DMS 273 (cell line): ENCODE data around the gene FAM110C.
"Not testable (repeated sequence)": the region's sequence is repeated elsewhere in the genome, so short reads cannot be mapped to it uniquely, and the experiment has no call there.

Source experiments
- DNase-seq: peaks from one replicate; lab custom pipeline; 2025; ENCODE audit not compliant: unreplicated experiment; lab: John Stamatoyannopoulos, UW

The FAM110C gene, protein sequence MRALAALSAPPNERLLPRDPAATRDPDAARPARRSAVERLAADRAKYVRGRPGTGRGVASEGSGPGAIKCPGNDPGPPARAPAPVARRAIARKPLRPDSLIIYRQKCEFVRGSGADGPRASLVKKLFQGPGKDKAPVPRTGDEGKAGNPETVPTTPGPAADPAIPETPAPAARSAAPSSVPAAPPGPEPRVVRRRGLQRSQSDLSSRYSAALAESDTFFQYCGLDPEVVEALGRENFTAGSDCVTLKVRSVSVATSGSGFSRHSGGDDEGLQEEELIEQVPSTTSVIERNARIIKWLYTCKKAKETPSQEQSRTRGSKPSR

DNA sequence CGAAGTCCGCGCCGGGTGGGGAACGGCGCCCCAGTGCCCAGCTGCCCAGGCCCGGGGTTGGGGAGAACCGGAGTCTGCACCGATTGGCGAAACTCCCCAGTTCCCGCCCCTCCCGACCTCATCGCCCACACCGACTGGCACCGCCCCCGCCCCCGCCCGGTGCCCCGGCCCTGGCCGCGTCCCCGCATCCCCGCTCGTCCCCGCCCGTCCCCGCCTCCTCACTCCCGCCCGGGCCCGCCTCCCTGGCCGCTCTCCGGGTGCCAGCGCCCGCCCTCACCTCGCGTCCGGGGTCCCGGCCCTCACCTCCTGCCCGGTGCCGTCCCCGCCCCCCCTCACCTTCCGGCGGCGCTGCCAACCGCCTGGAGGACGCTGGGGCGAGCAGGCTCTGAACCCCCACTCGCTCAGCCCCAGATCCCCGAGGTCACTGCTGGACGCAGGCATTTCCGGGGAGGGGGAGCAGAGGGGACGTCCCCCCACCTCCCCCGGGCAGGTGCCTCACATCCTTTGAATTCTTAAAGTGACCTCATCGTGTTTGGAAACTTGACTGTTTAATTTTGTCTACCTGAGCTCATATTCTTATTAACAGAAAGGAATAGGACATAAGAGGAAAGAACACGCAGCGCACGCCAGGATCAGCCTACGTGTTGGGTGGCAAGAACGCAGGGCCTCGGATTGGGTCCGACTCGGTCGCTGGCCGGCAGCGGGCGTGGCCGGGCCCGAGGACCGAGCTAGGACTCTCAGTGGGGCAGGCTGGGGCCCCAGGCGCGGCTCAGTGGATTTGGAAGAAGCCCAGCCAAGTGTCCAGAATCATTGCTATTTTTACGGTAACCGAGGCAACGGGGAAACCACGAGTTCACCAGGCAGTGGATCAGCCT lies at the start of gene FAM110C:
FAM110C (minus strand) TSS at position 35 of the 875 bp plus-strand sequence. CDS start 120 bp downstream, outside the sequence.
- DNase-seq, result peak; percentile 31

DNA sequence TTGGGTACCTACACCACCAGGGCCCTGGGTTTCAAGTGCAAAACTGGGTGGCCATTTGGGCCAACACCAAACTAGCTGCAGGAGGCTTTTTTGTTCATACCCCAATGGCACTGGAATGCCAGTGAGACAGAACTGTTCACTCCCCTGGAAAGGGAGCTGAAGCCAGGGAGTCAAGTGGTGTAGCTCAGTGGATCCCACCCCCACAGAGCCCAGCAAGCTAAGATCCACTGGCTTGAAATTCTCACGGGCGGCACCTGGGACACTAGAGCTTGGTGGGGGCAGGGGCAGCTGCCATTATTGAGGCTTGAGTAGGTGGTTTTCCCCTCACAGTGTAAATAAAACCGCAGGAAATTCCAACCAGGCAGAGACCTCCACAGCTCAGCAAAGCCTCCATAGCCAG lies 46.0 kb upstream of the FAM110C start:
- DNase-seq, result no peak

DNA sequence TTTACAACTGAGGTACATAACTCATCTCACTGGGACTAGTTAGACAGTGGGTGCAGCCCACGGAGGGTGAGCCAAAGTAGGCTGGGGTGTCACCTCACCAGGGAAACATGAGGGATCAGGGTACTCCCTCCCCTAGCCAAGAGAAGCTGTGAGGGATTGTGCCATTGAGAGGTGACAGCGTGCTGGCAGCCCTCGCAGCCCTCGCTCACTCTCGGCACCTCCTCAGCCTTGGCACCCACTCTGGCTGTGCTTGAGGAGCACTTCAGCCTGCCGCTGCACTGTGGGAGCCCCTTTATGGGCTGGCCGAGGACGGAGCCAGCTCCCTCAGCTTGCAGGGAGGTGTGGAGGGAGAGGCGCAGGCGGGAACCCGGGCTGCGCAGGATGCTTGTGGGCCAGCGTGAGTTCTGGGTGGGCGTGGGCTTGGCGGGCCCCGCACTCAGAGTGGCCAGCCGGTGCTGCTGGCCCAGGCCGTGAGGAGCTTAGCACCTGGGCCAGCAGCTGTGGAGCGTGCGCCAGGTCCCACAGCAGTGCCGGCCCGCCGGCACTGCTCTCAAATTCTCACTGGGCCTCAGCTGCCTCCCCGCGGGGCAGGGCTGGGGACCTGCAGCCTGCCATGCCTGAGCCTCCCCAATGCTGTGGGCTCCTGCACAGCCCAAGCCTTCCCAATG lies 44.5 kb upstream of the FAM110C start:
- no peak for DNase-seq

DNA sequence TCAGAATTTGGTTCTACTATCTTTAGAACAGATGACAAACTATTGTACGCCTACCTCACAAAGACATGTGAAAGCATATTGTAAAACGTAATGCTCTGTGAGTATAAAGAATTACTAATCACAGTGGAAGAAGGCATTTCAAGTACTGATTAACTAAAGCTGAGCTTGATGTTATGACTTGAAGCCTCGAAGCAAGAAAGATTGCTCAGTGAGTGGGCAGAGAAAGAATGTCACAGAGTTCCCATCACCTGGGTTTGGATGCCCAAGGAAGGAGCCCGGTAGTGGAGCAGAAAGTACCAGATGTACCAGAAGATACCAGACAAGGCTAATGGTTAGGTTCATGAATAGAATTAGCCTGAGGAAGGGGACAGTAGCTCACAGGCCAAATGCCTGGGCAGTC lies 39.5 kb upstream of the FAM110C start:
- no peak for DNase-seq

DNA sequence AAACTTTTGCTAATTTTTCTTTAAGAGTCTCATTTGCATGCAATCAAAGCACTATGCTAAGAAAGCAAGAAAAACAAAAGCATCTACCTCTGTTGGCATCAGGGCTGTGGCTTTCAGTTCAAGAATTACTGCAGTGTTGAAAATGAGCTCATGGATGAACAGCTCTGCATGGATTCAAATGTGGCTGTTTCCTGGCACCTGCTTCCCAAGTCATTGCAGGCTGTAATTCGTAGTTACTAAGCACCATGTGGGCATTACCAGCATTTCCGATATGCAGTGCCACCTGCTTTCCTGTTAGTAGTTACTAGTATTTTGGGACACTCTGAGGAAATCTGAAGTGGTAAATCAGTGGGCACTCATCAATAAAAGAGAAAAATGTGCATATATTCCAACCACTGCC lies 37.8 kb upstream of the FAM110C start:
- DNase-seq, result no peak

DNA sequence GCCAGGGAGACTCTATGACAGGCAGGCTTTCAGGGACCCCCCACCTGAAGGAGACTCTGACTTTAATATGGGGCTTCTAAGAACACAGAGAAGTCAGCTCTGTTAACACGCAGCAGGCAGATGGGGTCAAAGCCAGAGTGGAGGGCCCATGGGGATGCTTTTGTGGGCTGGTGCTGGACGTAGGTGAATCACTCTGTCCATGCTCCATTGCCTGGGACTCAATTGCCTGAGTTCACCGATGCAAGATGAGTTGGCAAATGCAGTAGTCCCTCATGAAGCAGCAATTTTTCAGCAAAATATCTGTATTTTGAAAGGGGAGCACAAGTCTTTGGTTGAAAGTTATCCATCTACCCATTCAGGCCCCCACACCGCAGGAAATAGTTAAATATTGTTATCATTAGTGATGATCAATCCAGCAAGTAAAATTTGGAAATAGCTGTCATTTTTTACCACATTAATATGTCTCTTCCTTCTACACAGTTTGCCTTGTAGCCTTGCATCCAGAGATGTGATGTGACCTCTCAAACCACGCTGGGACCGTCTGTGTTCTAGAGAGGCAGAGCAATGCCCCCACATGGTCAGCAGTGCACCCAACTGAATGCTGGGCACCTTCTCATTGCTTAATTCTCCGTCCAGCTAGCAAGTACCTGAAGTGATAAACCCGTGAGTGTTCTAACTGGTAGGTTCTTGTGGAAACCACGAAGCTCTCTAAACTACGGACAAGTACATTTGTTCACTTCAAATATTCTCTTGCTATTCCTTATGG lies 34.8 kb upstream of the FAM110C start:
- DNase-seq, result no peak

DNA sequence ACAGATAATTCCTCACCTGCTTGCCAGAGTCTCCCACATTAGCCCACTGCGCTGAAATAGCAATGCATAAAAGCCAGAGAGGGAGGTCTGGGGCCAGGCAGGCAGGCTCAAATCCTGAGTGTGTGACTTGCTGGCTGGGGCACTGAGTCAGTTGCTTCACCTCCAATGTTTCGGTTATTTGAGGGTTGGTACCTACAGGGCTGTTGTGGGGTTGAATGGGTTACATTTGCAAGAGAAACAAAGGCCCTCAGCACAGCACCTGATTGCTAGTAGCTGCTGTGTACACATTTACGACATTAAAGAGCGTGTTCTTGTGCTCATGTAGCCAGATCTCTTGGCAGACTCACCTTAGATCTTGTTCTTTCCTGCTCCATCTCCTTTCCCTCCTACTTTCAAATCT lies 34.1 kb upstream of the FAM110C start:
- no peak for DNase-seq

DNA sequence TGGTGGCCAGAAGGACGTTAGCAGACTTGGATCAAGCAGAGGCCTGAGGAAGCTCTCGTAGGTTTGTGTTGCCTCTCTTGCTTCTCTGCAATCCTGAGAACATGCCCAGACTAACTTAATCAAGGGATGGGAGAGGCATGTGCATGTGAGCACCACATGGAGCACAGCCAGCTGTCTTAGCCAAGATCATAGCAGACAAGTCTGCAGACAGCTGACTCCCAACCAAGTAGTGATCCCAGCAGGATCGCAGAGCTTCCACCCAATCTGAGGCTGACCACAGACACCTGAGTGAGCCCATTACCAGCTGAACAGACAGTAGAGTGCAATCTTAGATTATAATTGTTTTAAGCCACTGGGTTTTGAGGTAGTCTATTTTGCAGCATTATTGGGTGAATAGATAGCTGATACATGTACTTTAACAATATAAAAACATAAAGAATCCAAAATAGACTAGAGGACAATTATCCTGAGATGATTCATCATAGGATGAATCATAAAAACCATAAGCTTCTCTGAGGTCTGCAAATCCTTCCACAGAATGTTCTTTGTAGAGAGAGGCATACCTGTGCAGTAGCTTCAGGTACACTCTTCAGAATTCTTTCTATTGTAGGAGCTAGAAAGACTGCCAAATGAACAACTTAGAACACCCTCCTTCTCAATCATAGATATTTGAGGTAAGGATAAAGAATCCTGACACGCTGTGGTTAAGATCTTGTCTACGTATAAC lies 25.2 kb upstream of the FAM110C start:
- DNase-seq, result no peak

DNA sequence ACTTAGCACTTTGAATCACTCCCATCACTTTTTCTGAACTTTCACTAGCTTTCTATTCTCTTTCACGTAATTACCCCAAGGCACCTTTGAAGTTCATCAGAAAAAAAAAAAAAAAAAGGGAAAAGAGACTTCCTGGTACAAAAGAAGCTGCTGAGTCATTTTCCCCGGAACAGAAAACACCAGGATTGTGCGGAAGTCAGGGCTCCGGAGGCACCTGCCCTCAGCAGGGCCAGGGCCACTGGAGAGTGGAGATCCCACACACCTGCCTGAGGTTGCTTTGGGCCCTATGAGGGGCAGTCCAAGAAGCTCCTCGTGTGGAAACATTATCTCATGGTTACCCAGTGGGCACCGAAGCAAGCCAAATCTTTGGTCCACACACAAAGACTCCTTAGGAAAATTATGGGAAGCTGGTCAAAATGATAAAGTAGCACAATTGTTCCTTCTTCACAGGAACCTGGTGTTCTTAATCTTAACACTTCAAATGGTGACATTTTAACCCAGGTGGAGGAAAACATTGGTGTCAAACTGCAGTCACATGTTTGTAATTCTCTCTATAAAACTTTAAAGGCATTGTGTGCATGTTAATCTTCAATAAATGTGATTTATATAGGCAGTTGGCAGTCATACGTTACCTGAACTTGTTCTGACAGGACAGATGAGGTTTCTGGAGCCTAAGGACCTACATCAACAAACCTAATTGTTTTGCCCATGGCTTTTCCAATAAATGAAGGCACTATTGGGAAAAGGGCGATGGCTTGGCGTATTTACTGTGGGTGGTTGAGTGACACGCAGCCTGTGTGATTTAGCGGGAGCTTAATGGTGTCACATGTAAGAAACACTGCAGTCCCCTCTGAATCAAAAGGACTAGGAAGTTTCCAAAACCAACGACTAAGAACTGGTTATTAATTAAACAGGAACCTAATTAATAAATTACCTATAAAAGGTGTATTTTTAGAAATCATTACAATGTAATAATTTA lies 23.4 kb upstream of the FAM110C start:
- no peak for DNase-seq

DNA sequence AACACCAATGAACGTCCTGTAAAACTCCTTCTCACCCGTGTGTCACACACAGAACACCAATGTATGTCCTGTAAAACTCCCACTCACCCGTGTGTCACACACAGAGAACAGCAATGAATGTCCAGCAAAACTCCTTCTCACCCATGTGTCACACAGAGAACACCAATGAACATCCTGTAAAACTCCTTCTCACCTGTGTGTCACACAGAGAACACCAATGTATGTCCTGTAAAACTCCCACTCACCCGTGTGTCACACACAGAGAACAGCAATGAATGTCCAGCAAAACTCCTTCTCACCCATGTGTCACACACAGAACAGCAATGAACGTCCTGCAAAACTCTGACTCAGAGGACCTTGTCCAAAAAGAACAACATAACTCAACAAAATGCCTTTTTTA lies 22.3 kb upstream of the FAM110C start:
- DNase-seq, result not testable (repeated sequence)

DNA sequence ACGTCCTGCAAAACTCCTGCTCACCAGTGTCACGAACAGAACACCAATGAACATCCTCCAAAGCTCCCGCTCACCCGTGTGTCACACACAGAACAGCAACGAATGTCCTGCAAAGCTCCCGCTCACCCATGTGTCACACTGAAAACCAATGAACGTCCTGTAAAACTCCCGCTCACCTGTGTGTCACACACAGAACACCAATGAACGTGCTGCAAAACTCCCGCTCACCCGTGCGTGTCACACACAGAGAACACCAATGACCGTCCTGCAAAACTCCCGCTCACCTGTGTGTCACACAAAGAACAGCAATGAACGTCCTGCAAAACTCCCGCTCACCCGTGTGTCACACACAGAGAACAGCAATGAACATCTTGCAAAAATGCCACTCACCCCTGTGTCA lies 20.5 kb upstream of the FAM110C start:
- DNase-seq, result no peak

DNA sequence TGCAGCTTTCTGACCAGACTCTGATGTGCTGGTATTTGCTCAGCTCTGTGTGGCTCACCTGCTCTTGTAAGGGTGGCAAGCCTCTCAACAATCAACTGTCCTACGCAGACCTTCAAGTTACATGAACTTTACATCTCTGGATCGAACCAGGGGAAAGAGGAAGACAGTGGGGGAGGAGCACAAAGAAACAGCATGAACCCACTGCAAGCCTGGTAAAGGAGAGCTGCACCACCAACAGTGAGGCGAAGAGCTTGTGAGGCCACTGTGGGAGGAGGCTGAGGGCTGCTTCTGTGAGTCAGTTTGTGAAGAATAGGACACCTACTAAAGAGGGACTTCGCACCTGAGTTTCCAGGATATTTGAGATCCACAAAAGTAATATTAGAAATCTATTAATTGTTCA lies 18.8 kb upstream of the FAM110C start:
- DNase-seq, result no peak

DNA sequence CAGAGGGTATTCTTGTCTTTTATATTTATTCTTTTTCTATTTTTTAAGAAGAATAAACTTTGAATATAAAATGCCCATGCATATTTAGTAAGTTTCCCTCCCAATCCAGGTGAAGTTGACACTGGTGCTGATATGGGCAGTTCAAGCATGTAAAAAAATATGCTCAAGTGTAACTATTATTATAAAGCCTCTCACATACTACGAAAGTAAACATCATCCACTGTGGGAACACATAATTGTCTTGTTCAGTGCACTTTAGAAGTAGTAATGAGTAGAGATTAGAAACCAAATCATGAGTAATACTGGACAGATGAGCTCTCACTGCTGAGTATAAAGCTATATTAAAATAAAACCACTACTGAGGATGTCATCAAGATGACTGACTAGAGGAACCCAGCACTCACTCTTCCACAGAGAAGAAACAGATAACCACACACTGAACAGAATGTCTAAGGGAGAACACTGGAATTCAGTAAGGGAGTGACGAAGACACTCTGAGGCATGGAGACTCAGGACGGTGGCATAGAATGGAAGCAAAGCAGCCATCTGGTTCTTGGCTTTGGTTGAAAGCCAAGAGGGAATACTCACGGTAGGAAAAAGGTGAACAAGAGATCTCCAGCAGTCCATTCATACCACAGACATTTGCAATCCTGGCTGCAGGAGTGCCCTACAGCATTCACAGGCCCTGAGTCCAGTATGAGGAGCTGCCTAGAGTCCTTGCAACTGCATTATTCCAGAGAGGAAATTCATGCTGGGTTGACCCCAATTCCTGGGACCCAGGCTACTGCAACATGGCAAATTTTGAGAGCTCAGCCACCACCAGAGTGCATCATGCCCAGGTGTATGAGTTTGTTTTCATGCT lies 9.5 kb upstream of the FAM110C start:
- no peak for DNase-seq

DNA sequence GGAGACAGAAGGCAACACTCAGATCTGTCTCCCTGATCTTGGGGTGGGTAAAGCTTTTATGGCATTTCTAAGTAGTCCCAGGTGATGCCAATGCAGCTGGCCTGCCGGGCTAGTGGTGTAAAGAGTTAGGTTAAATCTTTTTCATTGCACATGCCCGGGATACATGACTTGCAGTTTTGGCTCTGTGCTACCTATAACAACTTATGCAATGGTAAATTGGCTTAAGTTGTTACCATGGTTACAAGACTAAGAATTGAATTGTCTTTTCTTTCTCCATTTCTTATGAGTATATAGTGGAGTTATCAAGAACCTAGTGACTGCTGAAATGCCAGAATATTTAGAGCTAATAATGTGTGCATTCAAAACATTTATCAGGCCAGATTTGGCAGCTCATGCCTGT lies 5.3 kb upstream of the FAM110C start:
- no peak for DNase-seq

DNA sequence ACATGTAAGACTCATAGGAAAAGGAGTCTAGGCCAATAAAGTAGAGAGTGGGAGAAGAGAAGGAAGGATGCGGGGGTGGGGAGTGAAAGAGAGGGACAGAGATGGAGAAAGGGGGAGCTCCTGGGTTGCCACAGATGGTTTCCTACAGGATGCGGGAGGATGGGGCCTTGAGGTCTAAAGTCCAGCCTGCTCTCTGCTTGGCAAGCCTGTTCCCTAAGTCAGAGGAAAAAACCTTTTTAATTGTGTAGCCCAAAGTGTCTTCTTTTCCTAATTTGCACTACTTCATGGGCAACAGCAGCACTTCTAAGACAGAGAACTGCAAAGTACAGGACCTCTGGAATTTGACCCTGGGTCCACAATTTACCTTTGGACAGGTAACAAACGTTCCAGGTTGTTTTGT lies 1.4 kb upstream of the FAM110C start:
- no peak for DNase-seq

DNA sequence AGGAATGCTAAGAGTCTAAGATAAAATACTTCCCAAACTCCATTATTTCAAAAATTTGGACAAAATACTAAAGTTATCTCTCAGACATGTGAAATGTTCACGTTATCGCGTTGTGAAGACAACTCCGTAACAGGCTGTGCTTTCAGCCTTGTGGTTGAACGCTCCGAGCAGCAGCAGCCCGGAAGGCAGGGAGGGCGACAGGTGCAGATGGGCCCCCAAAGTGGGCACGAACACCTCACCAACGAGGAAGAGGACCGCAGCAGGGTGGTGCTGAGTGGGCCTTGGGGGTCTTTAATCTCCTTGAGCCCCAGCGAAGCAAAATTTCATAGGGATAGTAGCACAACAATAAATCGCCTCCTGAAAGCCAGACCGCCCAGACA lies 1.0 kb upstream of the FAM110C start:
- no peak for DNase-seq

DNA sequence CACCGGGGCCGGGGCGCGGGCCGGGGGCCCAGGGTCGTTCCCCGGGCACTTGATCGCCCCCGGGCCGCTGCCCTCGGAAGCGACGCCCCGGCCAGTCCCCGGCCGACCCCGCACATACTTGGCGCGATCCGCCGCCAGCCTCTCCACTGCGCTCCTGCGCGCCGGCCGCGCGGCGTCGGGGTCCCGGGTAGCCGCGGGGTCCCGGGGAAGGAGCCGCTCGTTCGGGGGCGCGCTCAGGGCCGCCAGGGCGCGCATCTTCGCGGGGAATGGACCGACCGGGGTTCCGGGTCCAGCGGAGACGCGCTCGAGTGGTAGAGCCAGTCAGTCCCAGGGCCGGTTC lies 204 bp downstream of the FAM110C start:
- DNase-seq, result no peak

DNA sequence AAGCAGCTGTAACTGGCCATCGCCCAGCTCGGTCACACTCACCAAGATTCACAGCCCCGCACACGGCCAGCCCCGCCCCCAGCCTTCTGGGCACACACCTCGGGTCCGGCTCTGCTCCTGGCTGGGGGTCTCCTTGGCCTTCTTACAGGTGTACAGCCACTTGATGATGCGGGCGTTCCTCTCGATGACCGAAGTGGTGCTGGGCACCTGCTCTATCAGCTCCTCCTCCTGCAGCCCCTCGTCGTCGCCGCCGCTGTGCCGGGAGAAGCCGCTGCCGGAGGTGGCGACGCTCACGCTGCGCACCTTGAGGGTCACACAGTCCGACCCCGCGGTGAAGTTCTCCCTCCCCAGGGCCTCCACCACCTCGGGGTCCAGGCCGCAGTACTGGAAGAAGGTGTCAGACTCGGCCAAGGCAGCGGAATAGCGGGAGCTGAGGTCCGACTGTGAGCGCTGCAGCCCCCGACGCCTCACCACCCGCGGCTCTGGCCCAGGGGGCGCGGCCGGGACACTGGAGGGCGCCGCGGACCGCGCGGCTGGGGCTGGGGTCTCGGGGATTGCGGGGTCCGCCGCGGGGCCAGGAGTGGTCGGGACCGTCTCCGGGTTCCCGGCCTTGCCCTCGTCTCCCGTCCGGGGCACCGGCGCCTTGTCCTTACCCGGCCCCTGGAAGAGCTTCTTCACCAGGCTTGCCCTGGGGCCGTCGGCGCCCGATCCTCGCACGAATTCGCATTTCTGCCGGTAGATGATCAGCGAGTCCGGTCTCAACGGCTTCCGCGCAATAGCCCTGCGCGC lies 769 bp downstream of the FAM110C start:
- peak; percentile 29 for DNase-seq
